Smooth muscle cell (in vitro differentiated cells): ENCODE results near the gene ENTPD2. TPM values are rescaled to one million over a fixed set of nuclear protein-coding genes. Genes with fewer than 3 reads are reported as not detected.
A peak's percentile ranks its signal among the peaks of the same experiment; 100 is the strongest.

Experiments used
- DNase-seq: peaks from one replicate; lab custom pipeline; 2025; ENCODE audit not compliant: unreplicated experiment; lab: John Stamatoyannopoulos, UW
- H2AFZ ChIP-seq: fragments of 200-600 bp; sonication (generic); 2 replicates; pipeline ENCODE4 v1.6.0; 2016; ENCODE audit warnings: antibody characterized with exemption, low read depth, mild to moderate bottlenecking
- H3F3A ChIP-seq: fragments of 200-600 bp; sonication (generic); 2 replicates; pipeline ENCODE4 v1.6.0; 2017; ENCODE audit warnings: antibody characterized with exemption, low read depth
- H3K27ac ChIP-seq: fragments of 200-600 bp; sonication (generic); 2 replicates; pipeline ENCODE4 v1.5.1; 2016; ENCODE audit warnings: low read depth, mild to moderate bottlenecking
- H3K27me3 ChIP-seq: fragments of 200-600 bp; sonication (generic); 2 replicates; pipeline ENCODE4 v1.6.1; 2016; ENCODE audit warnings: low read depth, mild to moderate bottlenecking
- H3K36me3 ChIP-seq: fragments of 200-600 bp; sonication (generic); 2 replicates; pipeline ENCODE4 v1.5.1; 2016; ENCODE audit warnings: low read depth
- H3K4me1 ChIP-seq: fragments of 200-600 bp; sonication (generic); 2 replicates; pipeline ENCODE4 v1.5.1; 2016; ENCODE audit warnings: low read depth
- H3K4me2 ChIP-seq: fragments of 200-600 bp; sonication (generic); 2 replicates; pipeline ENCODE4 v1.6.0; 2016; ENCODE audit warnings: mild to moderate bottlenecking
- H3K4me3 ChIP-seq: fragments of 200-600 bp; sonication (generic); 2 replicates; pipeline ENCODE4 v1.5.1; 2016; ENCODE audit warnings: mild to moderate bottlenecking
- H3K79me2 ChIP-seq: fragments of 200-600 bp; sonication (generic); 2 replicates; pipeline ENCODE4 v1.6.0; 2016; ENCODE audit warnings: low read depth, mild to moderate bottlenecking
- H3K9ac ChIP-seq: fragments of 200-600 bp; sonication (generic); 2 replicates; pipeline ENCODE4 v1.6.0; 2016; ENCODE audit warnings: low read depth
- H3K9me3 ChIP-seq: fragments of 200-600 bp; sonication (generic); replicated peaks from 2 replicates; pipeline ENCODE4 v1.5.1; 2016; ENCODE audit warnings: low read depth
- H4K20me1 ChIP-seq: fragments of 200-600 bp; sonication (generic); 2 replicates; pipeline ENCODE4 v1.6.0; 2016; ENCODE audit warnings: low read depth
- WGBS: methylation state at CpG from one replicate; pipeline ENCODE4 v1.1.7; 2016; ENCODE audit warnings: low lambda C conversion rate; 5-methylcytosine and 5-hydroxymethylcytosine counted together
- polyA plus RNA-seq: library from polyadenylated mRNA; unstranded; fragments of >200 nt; fragmentation: Nextera tagmentation; extraction: Ambion mirVana; gene quantifications from 2 replicates; pipeline ENCODE4 v1.2.1, GENCODE V29; 2016
- total RNA-seq: library from RNA; depleted of rRNA; stranded (reverse); fragments of >200 nt; gene quantifications from 2 replicates; pipeline ENCODE4 v1.2.3, GENCODE V29; 2014
- TF ChIP-seq, protein P1 (sequence below): fragments of 200-600 bp; sonication (generic); IDR thresholded peaks from 2 replicates; pipeline ENCODE4 v1.5.1; 2017; ENCODE audit warnings: borderline replicate concordance, mild to moderate bottlenecking, antibody characterized with exemption; ENCODE audit not compliant: insufficient read depth, poor library complexity, severe bottlenecking

Gene ENTPD2
- total RNA-seq (not detected in 2 replicates), polyA plus RNA-seq (0.30 and 0.78 TPM in 2 replicates)

- no peak within 1 kb of the TSS for H3K27ac ChIP-seq
- H3K36me3 ChIP-seq: no peaks in the 10 kb centered on the region
- 37% methylated on average over 35 of the region's 90 CpGs for WGBS
- peaks cover 54% of the 10 kb centered on the region for H3K27me3 ChIP-seq
- H2AFZ ChIP-seq: no peak within 1 kb of the TSS
- no peaks in the 10 kb centered on the region for H3F3A ChIP-seq
- no peak within 1 kb of the TSS for H3K9ac ChIP-seq
- H4K20me1 ChIP-seq: no peaks in the 10 kb centered on the region
- TF ChIP-seq, protein P1, sequence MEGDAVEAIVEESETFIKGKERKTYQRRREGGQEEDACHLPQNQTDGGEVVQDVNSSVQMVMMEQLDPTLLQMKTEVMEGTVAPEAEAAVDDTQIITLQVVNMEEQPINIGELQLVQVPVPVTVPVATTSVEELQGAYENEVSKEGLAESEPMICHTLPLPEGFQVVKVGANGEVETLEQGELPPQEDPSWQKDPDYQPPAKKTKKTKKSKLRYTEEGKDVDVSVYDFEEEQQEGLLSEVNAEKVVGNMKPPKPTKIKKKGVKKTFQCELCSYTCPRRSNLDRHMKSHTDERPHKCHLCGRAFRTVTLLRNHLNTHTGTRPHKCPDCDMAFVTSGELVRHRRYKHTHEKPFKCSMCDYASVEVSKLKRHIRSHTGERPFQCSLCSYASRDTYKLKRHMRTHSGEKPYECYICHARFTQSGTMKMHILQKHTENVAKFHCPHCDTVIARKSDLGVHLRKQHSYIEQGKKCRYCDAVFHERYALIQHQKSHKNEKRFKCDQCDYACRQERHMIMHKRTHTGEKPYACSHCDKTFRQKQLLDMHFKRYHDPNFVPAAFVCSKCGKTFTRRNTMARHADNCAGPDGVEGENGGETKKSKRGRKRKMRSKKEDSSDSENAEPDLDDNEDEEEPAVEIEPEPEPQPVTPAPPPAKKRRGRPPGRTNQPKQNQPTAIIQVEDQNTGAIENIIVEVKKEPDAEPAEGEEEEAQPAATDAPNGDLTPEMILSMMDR: no peak
- no peaks in the 10 kb centered on the region for H3K79me2 ChIP-seq
- peak within 1 kb of the TSS; percentile 40 for H3K4me3 ChIP-seq
- H3K9me3 ChIP-seq: no peaks in the 10 kb centered on the region
- peaks cover 9% of the 10 kb centered on the region for H3K4me1 ChIP-seq
- H3K4me2 ChIP-seq: peak within 1 kb of the TSS; percentile 83
- no peak for DNase-seq
These were observed at the start of gene ENTPD2 for GRCh38 chr9:137053944-137054931. ENTPD2 (minus strand) TSS chr9:137054061; CDS start chr9:137053997, 64 bp downstream.

- Histone ChIP-seq H3K4me3 (no peak overlapping the region), H3K79me2 (no peaks in the 10 kb centered on the region), H4K20me1 (peaks cover 5% of the 10 kb centered on the region), H3K9ac (no peak overlapping the region), H2AFZ (no peak overlapping the region), H3K4me2 (no peak overlapping the region), H3K27ac (no peak overlapping the region), H3K9me3 (no peaks in the 10 kb centered on the region), H3F3A (no peaks in the 10 kb centered on the region), H3K27me3 (no peaks in the 10 kb centered on the region), H3K4me1 (no peaks in the 10 kb centered on the region), H3K36me3 (peaks cover 4% of the 10 kb centered on the region)
- TF ChIP-seq, protein P1: no peak
- 92% methylated on average over 36 of the region's 37 CpGs for WGBS
- no peak for DNase-seq
These were observed 49.5 kb upstream of the ENTPD2 start for GRCh38 chr9:137103206-137103999.

- no peak overlapping the region for H3K4me2 ChIP-seq
- no peak for DNase-seq
These were observed 45.4 kb upstream of the ENTPD2 start for GRCh38 chr9:137099231-137099630.

More at GRCh38 chr9:137099231-137099630, 45.4 kb upstream of the ENTPD2 start:
- Histone ChIP-seq H3K9ac (no peak overlapping the region), H3K9me3 (no peaks in the 10 kb centered on the region), H3K36me3 (peaks cover 4% of the 10 kb centered on the region), H2AFZ (no peak overlapping the region), H3K4me1 (no peaks in the 10 kb centered on the region), H3K4me3 (no peak overlapping the region), H3K79me2 (no peaks in the 10 kb centered on the region), H3F3A (no peaks in the 10 kb centered on the region), H4K20me1 (peaks cover 1% of the 10 kb centered on the region), H3K27me3 (no peaks in the 10 kb centered on the region), H3K27ac (no peak overlapping the region)
- TF ChIP-seq, protein P1: no peak
- WGBS: 98% methylated on average over 14 of the region's 14 CpGs
